K562 (cell line): ENCODE results near the gene PRM2. TPM values are rescaled to one million over a fixed set of nuclear protein-coding genes. Genes with fewer than 3 reads are reported as not detected.

Source experiments
- ATAC-seq: fragments of 200-7000 bp; cut with Tn5 transposase; 3 replicates; pipeline ENCODE4 v1.9.1; 2020; ENCODE audit warnings: moderate library complexity
- BruUV-seq: library from RNA; stranded (reverse); fragments of 400-500 nt; replicated peaks from 2 replicates; lab custom pipeline; 2021; lab: Mats Ljungman, UMichigan
- CTCF ChIA-PET: fragments of 300-600 bp; formaldehyde crosslinking; extraction: SDS; loops from one replicate; lab custom pipeline; 2021; ENCODE audit warnings: low intra/inter-chr PET ratio; lab: Yijun Ruan, JAX
- POLR2A ChIA-PET: fragments of 300-600, 350-650 bp; sonication (Branson Sonifier 250); formaldehyde crosslinking; extraction: SDS; loops from one replicate; lab custom pipeline; 2021; ENCODE audit warnings: antibody characterized with exemption, inconsistent platforms; lab: Yijun Ruan, JAX
- DNase-seq, 4 experiments: peaks; one replicate each; pipeline versions ENCODE4 v3.0.0 to v3.0.0-alpha.2; 2011 to 2018; ENCODE audit warnings: low spot score in 3 of 4, mixed read lengths in 3 of 4; ENCODE audit errors: extremely low read depth in 1 of 4
- FAIRE-seq: peaks from 2 replicates; lab custom pipeline; 2011; peaks lifted over from hg19 to GRCh38; lab: Jason Lieb, UNC
- H2AFZ ChIP-seq: 2 replicates; pipeline ENCODE4 v1.6.0; 2011; ENCODE audit warnings: low read depth, low read length, control low read depth, inconsistent platforms
- H3K27ac ChIP-seq: fragments of 200-600 bp; 3 replicates; pipeline ENCODE4 v1.8.0; 2011; ENCODE audit warnings: low read depth, mild to moderate bottlenecking, control low read depth, inconsistent platforms, low read length, moderate library complexity, mixed read lengths; ENCODE audit errors: extremely low read depth
- H3K27me3 ChIP-seq, 2 experiments: fragments of 300-600 bp in 1 of 2; 2 replicates in 1 of 2; 3 replicates in 1 of 2; pipeline versions ENCODE4 v1.6.0 to v1.8.0; 2011; ENCODE audit warnings: inconsistent platforms in 2 of 2, low read length in 2 of 2, mild to moderate bottlenecking in 1 of 2, mixed read lengths in 1 of 2, moderate library complexity in 1 of 2; ENCODE audit not compliant: control insufficient read depth in 2 of 2, insufficient read depth in 2 of 2
- H3K36me3 ChIP-seq: fragments of 300-600 bp; 3 replicates; pipeline ENCODE4 v1.8.0; 2011; ENCODE audit warnings: mild to moderate bottlenecking, low read length, inconsistent platforms; ENCODE audit not compliant: control insufficient read depth, insufficient read depth
- H3K4me1 ChIP-seq, 2 experiments: fragments of 200-600 bp in 1 of 2; replicated peaks in 1 of 2; 2 replicates in 1 of 2; 3 replicates in 1 of 2; pipeline versions ENCODE4 v1.5.1 to v1.8.0; 2011; ENCODE audit warnings: inconsistent platforms in 2 of 2, low read length in 2 of 2, mild to moderate bottlenecking in 1 of 2, mixed read lengths in 1 of 2, moderate library complexity in 1 of 2; ENCODE audit not compliant: control insufficient read depth in 2 of 2, insufficient read depth in 2 of 2
- H3K4me2 ChIP-seq: 2 replicates; pipeline ENCODE4 v1.6.1; 2011; ENCODE audit warnings: low read length, control low read depth, inconsistent platforms, mixed read lengths; ENCODE audit not compliant: insufficient read depth
- H3K4me3 ChIP-seq: fragments of 200-600 bp; sonication (generic), shearing (Covaris generic); 2 replicates; pipeline ENCODE4 v1.5.1; 2016; ENCODE audit warnings: control low read depth, inconsistent platforms
- H3K79me2 ChIP-seq: fragments of 200-600 bp; 3 replicates; pipeline ENCODE4 v1.8.0; 2011; ENCODE audit warnings: low read length, inconsistent platforms; ENCODE audit not compliant: control insufficient read depth, insufficient read depth
- H3K9ac ChIP-seq, 2 experiments: 2 replicates each; pipeline versions ENCODE4 v1.6.0 to v1.6.1; 2011; ENCODE audit warnings: low read depth in 2 of 2, low read length in 2 of 2, control low read depth in 1 of 2, inconsistent platforms in 1 of 2, mild to moderate bottlenecking in 1 of 2, mixed read lengths in 1 of 2; ENCODE audit not compliant: insufficient read depth in 1 of 2
- H3K9me1 ChIP-seq: one replicate; pipeline ENCODE4 v1.6.0; 2011; ENCODE audit warnings: inconsistent platforms, mild to moderate bottlenecking, low read length, moderate library complexity; ENCODE audit not compliant: control insufficient read depth, insufficient read depth
- H3K9me3 ChIP-seq: replicated peaks from 2 replicates; pipeline ENCODE4 v1.5.1; 2011; ENCODE audit warnings: low read depth, low read length, inconsistent platforms; ENCODE audit not compliant: control insufficient read depth, insufficient read depth
- H4K20me1 ChIP-seq: replicated peaks from 2 replicates; pipeline ENCODE4 v1.6.1; 2011; ENCODE audit warnings: low read length, inconsistent platforms, mixed read lengths; ENCODE audit not compliant: control insufficient read depth, insufficient read depth
- CEBPB ChIP-seq: fragments of 450-650 bp; IDR thresholded peaks from 2 replicates; pipeline ENCODE4 v1.6.1; 2016; ENCODE audit warnings: missing genetic modification characterization, missing compliant biosample characterization
- CEBPG ChIP-seq, 3 experiments: fragments of 200-800 bp in 1 of 3; sonication (Bioruptor generic) in 1 of 3; sonication (generic) in 1 of 3; formaldehyde crosslinking in 1 of 3; IDR thresholded peaks in 2 of 3; conservative IDR thresholded peaks in 1 of 3; 2 replicates each; pipeline versions ENCODE4 v1.6.1 to v1.8.0; 2016 to 2022; ENCODE audit warnings: missing compliant biosample characterization in 2 of 3, missing genetic modification characterization in 2 of 3, mild to moderate bottlenecking in 1 of 3, missing genetic modification reagents in 1 of 3
- RREB1 ChIP-seq: fragments of 250-450 bp; sonication (Bioruptor Pico); IDR thresholded peaks from 2 replicates; pipeline ENCODE4 v1.4.0; 2020
- ZNF146 ChIP-seq: IDR thresholded peaks from one replicate; pipeline ENCODE4 v1.6.1; 2018; ENCODE audit warnings: missing compliant biosample characterization; ENCODE audit not compliant: unreplicated experiment
- whole genome bisulfite sequencing: fragments of 100-300 bp; shearing (Covaris generic); methylation state at CpG from one replicate; pipeline ENCODE4 v1.1.6; 2016; ENCODE audit warnings: low coverage, mixed read lengths; ENCODE audit not compliant: insufficient coverage; ENCODE audit errors: missing lambda C conversion rate; 5-methylcytosine and 5-hydroxymethylcytosine counted together
- in situ Hi-C: fragments of 300-500 bp; cut with MboI; formaldehyde crosslinking; loops from 4 replicates; pipeline ENCODE4 v1.15.0; 2018; ENCODE audit warnings: inconsistent platforms, mixed read lengths
- intact Hi-C: fragments of 100-400 bp; cut with micrococcal nuclease; formaldehyde crosslinking; loops from 2 replicates; pipeline ENCODE4 v1.14.2; 2022
- polyA plus RNA-seq, 8 experiments: library from polyadenylated mRNA; depleted of rRNA in 4 of 8; stranded (reverse) in 5 of 8; unstranded in 3 of 8; fragments of >200 nt; fragmentation: Nextera tagmentation in 2 of 8; fragmentation: Illumina TruSeq in 1 of 8; extraction: Ambion mirVana in 2 of 8; extraction: Trizol in 1 of 8; gene quantifications; 2 replicates each; pipeline versions ENCODE4 v1.2.1 to v1.2.3, GENCODE V29; 2011 to 2014; ENCODE audit warnings: inconsistent platforms in 1 of 8, missing spikeins in 1 of 8
- total RNA-seq, 7 experiments: library from RNA; depleted of rRNA in 6 of 7; stranded (reverse); fragments of >200 nt in 6 of 7; fragmentation: Illumina TruSeq in 2 of 7; extraction: Trizol in 2 of 7; gene quantifications; 2 replicates each; pipeline versions ENCODE4 v1.2.1 to v1.2.3, GENCODE V29; 2011 to 2021; ENCODE audit warnings: low replicate concordance in 1 of 7

Gene PRM2
- total and polyA plus RNA-seq, 9 of the 15 experiments (the other 6 are each of a cell fraction or from before 2014, with no cell fraction given): not detected

GRCh38 chr16:11306997-11307638 lies 30.8 kb upstream of the PRM2 start:
- H3K9me1 ChIP-seq: no peaks in the 10 kb centered on the region
- 7% methylated on average over 6 of the region's 7 CpGs for WGBS
- H3K4me1 ChIP-seq: peaks cover 3 to 15% of the 10 kb centered on the region in 2 experiments; a peak in 3 of 5 replicates
- intact Hi-C loops: no loop called here
- no peak for TF ChIP-seq RREB1 (CRISPR knock-in tag)
- TF ChIP-seq CEBPG (CRISPR knock-in tag; IDR thresholded peaks at IDR 0.05): no peak
- TF ChIP-seq CEBPG (tag; conservative IDR thresholded peaks at IDR 0.05 in 1 of 2, IDR thresholded peaks at IDR 0.05 in 1 of 2): peak; percentile 37 to 61; a peak in 2 of 4 replicates
- peak; percentile 79 for TF ChIP-seq ZNF146 (CRISPR knock-in tag)
- TF ChIP-seq CEBPB (tag): peak; percentile 62
- no peak for DNase-seq
- in situ Hi-C loops: no loop called here
- H3K4me3 ChIP-seq: no peak overlapping the region
- ChIA-PET CTCF (no interaction called here), POLR2A (no interaction called here)
- no peak overlapping the region for H3K9ac ChIP-seq
- H3K27ac ChIP-seq: no peak overlapping the region
- no peaks in the 10 kb centered on the region for H3K36me3 ChIP-seq
- no peaks in the 10 kb centered on the region for H3K79me2 ChIP-seq
- H4K20me1 ChIP-seq: no peaks in the 10 kb centered on the region
- no peak overlapping the region for H2AFZ ChIP-seq
- BruUV-seq: no TSS peak
- H3K9me3 ChIP-seq: no peaks in the 10 kb centered on the region
- no peak for ATAC-seq
- FAIRE-seq: no peak
- H3K27me3 ChIP-seq: peaks cover 0 to 6% of the 10 kb centered on the region in 2 experiments; a peak in 2 of 5 replicates
- H3K4me2 ChIP-seq: no peak overlapping the region
